ENCODE measurements around the gene OR52B2. TPM values are rescaled to one million over a fixed set of nuclear protein-coding genes. Genes with fewer than 3 reads are reported as not detected.

Gene OR52B2
- total RNA-seq, 1 donor from 2014 or later: not detected

DNA sequence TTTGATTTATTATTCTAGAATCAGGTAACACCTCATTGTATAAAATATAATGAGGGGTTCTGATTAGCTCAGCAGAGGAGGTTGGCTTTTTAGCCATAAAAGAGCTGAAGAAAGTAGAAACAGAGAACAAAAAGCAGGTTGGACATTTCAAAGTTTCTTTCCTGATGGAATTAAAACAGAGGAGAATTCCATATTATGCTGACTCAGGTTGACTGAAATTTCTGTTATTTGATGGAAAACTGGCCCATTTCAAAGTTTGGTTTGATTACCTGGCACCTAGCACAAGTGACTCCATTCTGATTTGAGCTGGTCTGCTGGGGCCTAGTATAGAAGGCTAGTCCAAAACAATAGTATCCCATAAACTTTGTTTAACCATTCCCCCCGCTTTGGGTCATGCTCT, 37.7 kb downstream of the OR52B2 start:
- intact Hi-C loops (cut with micrococcal nuclease): no loop called here
- ChIA-PET POLR2A (no interaction called here), CTCF (no interaction called here)
- Mint-ChIP-seq H3K27me3 (peaks cover 10% of the 10 kb centered on the region), H3K9me3 (no peaks in the 10 kb centered on the region), H3K4me3 (no peak overlapping the region), H3K4me1 (no peaks in the 10 kb centered on the region), H3K27ac (no peak overlapping the region), H3K36me3 (ENCODE audit: low read depth) (no peaks in the 10 kb centered on the region)
- DNase-seq: no peak
- no peak for ATAC-seq (ENCODE audit: low read depth)
- TF ChIP-seq, protein P1, sequence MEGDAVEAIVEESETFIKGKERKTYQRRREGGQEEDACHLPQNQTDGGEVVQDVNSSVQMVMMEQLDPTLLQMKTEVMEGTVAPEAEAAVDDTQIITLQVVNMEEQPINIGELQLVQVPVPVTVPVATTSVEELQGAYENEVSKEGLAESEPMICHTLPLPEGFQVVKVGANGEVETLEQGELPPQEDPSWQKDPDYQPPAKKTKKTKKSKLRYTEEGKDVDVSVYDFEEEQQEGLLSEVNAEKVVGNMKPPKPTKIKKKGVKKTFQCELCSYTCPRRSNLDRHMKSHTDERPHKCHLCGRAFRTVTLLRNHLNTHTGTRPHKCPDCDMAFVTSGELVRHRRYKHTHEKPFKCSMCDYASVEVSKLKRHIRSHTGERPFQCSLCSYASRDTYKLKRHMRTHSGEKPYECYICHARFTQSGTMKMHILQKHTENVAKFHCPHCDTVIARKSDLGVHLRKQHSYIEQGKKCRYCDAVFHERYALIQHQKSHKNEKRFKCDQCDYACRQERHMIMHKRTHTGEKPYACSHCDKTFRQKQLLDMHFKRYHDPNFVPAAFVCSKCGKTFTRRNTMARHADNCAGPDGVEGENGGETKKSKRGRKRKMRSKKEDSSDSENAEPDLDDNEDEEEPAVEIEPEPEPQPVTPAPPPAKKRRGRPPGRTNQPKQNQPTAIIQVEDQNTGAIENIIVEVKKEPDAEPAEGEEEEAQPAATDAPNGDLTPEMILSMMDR (IDR thresholded peaks at IDR 0.05): no peak

DNA sequence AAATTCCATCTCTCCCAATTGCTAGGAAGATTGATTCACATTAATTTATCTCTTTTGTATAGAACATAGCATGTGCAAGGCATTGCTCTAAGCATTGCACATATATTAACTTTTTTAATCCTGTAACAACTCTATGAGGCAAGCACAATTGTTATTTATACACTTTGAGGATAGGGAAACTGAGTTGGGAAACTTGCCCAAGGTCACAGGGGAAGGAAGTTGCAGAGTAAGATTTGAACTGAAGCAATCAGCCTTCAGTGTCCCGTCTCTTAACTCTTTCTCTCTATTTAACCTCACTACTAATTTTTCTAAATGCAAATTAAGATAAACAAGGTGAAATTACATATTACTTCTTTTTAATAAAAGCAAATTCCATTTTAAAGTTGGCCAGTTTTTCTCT, 40.5 kb downstream of the OR52B2 start:
- ChIA-PET CTCF (no interaction called here), POLR2A (no interaction called here)
- Mint-ChIP-seq H3K4me3 (no peak overlapping the region), H3K4me1 (no peaks in the 10 kb centered on the region), H3K9me3 (no peaks in the 10 kb centered on the region), H3K27ac (no peak overlapping the region), H3K36me3 (ENCODE audit: low read depth) (no peaks in the 10 kb centered on the region), H3K27me3 (peaks cover 5% of the 10 kb centered on the region)
- intact Hi-C loops (cut with micrococcal nuclease): no loop called here
- DNase-seq (no peak), ATAC-seq (ENCODE audit: low read depth) (no peak)
- TF ChIP-seq, protein P1 (IDR thresholded peaks at IDR 0.05): no peak

DNA sequence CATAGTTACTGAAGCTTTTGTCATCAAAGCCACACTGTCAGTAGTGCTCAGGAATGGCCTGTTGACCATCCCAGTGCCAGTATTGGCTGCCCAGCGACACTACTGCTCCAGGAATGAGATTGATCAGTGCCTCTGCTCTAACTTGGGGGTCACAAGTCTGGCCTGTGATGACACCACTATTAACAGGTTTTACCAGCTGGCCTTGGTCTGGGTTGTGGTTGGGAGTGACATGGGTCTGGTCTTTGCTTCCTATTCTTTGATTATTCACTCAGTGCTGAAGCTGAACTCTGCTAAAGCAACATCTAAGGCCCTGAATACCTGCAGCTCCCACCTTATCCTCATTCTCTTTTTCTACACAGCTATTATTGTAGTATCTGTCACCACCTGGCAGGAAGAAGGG, 41.1 kb downstream of the OR52B2 start:
- POLR2A ChIA-PET: no interaction called here
- Mint-ChIP-seq H3K4me3 (no peak overlapping the region), H3K9me3 (no peaks in the 10 kb centered on the region)

DNA sequence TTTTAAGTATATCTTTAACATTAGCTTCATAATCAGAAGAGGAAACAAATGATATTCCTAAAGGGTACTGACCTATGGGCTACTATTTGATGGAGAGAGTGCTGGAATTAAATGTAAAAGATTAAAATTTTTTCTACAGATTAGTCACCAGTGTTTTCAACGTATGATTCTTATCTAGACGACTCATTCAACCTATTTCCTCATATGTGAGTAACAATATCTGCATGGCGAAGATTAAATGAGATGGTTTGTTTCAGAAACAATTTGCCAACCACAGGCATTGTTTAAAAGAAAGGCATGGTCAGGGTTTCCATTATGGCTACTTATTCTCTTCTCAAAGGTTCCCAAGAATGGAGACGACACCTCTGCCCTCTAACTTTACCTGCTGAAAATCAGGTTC, 42.2 kb downstream of the OR52B2 start:
- Mint-ChIP-seq H3K4me3 (no peak overlapping the region), H3K4me1 (no peaks in the 10 kb centered on the region), H3K27me3 (peaks cover 3% of the 10 kb centered on the region), H3K27ac (no peak overlapping the region), H3K36me3 (ENCODE audit: low read depth) (no peaks in the 10 kb centered on the region), H3K9me3 (no peaks in the 10 kb centered on the region)
- DNase-seq: no peak
- CTCF ChIA-PET: no interaction called here
- POLR2A ChIA-PET: no interaction called here
- intact Hi-C loops (cut with micrococcal nuclease): no loop called here
- TF ChIP-seq, protein P1 (IDR thresholded peaks at IDR 0.05): no peak
- no peak for ATAC-seq (ENCODE audit: low read depth)

More for the DNA sequence above, 41.1 kb downstream of the OR52B2 start:
- Mint-ChIP-seq H3K4me1 (no peaks in the 10 kb centered on the region), H3K36me3 (ENCODE audit: low read depth) (no peaks in the 10 kb centered on the region), H3K27me3 (peaks cover 3% of the 10 kb centered on the region), H3K27ac (no peak overlapping the region)
- no peak for DNase-seq
- intact Hi-C loops (cut with micrococcal nuclease): no loop called here
- no peak for ATAC-seq (ENCODE audit: low read depth)
- CTCF ChIA-PET: no interaction called here
- TF ChIP-seq, protein P1 (IDR thresholded peaks at IDR 0.05): no peak

DNA sequence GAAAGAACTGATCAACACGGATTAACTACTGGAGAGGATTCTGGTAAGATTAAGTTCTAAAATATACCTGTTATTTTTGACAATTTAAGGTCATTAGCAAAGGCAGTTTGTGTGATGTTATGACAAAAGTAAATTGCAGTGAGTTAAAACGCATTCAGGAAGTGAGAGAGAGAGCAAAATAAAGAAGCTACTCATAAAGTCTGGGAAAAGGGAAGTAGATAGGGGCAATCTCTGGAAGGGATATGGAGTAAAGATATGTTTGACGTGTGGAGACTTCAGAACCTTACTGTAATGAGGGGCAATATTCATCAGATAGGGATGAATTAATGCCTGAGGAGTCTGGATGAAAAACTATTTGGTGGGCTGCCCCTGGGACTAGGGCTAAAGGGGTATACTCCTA, 45.9 kb downstream of the OR52B2 start:
- Mint-ChIP-seq H3K27ac (no peak overlapping the region), H3K4me1 (no peaks in the 10 kb centered on the region), H3K36me3 (ENCODE audit: low read depth) (no peaks in the 10 kb centered on the region), H3K27me3 (peaks cover 3% of the 10 kb centered on the region), H3K4me3 (no peak overlapping the region), H3K9me3 (no peaks in the 10 kb centered on the region)
- POLR2A ChIA-PET: no interaction called here
- CTCF ChIA-PET: no interaction called here
- no peak for ATAC-seq (ENCODE audit: low read depth)
- intact Hi-C loops (cut with micrococcal nuclease): no loop called here
- TF ChIP-seq, protein P1 (IDR thresholded peaks at IDR 0.05): no peak
- DNase-seq: no peak

Other genes with a start within 250 kb of the OR52B2 start
- not detected in 2 replicates for gene OR56A3, start 228.1 kb downstream of the OR52B2 start, total RNA-seq
- gene OR56A5, start 201.8 kb downstream of the OR52B2 start, total RNA-seq: not detected in 2 replicates
- gene OR52L1, start 183.3 kb downstream of the OR52B2 start, total RNA-seq: not detected in 2 replicates
- gene OR56A4, start 163.4 kb downstream of the OR52B2 start, total RNA-seq: not detected in 2 replicates
- not detected in 2 replicates for gene OR56A1, start 139.6 kb downstream of the OR52B2 start, total RNA-seq
- not detected in 2 replicates for gene OR56B4, start 62.6 kb downstream of the OR52B2 start, total RNA-seq
- gene OR52W1, start 28.9 kb upstream of the OR52B2 start, total RNA-seq: not detected in 2 replicates
- gene C11orf42, start 35.2 kb upstream of the OR52B2 start, total RNA-seq: not detected in 2 replicates
- 27.7 and 32.8 TPM in 2 replicates for gene FHIP1B, start 64.3 kb upstream of the OR52B2 start, total RNA-seq
- 0.20 and 0.22 TPM in 2 replicates for gene CNGA4, start 68.8 kb upstream of the OR52B2 start, total RNA-seq
- gene CCKBR, start 89.5 kb upstream of the OR52B2 start, total RNA-seq: not detected in 2 replicates
- 0.55 TPM in 1 of 2 replicates, not detected in the other for gene CAVIN3, start 150.2 kb upstream of the OR52B2 start, total RNA-seq
- gene SMPD1, start 220.1 kb upstream of the OR52B2 start, total RNA-seq: 14.1 and 16.9 TPM in 2 replicates
- 20.6 and 22.1 TPM in 2 replicates for gene APBB1, start 248.8 kb upstream of the OR52B2 start, total RNA-seq

All from activated B cell treated with CpG ODN at 0.5 μM for 24 hours (primary cell).